ENCODE results near the gene TMEM238L.

Gene TMEM238L

DNA sequence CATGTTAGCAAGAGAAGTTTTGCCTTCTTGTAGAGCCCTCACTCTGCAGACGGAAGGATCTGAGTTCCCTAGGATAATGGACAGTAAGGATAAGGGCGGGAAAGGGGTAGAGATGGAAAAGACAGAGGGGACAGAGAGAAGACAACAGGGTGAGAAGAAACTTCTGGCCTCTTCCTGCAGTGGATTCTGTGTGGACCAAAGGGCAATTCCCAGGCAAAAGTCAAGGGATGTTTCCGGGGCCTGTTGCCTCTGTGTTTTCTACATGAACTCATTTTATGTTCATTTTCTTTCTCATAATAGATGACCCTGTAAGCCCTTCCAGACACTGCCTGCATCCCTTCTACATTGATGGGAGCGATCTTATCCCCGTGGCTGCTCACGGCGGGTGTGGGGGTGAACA, 647 bp upstream of the TMEM238L start:
- no peak for DNase-seq (ENCODE audit: low read depth)

DNA sequence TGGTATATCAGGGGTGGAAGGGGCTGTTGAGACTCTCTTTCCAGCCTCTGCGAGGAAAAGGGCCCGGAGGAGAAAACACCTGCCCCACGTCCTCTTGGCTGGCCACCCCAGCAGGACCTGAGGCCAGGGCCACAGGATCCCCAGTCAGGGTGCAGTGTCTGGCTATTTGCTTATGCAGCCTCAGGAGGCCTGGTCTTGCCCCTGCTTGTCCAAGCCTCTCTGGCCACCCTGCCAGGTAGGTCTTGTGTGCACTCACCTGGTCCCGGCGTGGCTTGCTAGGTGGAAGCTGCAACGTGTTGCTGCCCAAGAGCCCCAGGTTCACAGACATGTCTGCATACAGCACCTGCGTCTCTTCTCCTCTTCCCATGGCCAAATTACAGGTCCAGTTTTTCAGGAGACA, 549 bp downstream of the TMEM238L start:
- DNase-seq (ENCODE audit: low read depth), result no peak

DNA sequence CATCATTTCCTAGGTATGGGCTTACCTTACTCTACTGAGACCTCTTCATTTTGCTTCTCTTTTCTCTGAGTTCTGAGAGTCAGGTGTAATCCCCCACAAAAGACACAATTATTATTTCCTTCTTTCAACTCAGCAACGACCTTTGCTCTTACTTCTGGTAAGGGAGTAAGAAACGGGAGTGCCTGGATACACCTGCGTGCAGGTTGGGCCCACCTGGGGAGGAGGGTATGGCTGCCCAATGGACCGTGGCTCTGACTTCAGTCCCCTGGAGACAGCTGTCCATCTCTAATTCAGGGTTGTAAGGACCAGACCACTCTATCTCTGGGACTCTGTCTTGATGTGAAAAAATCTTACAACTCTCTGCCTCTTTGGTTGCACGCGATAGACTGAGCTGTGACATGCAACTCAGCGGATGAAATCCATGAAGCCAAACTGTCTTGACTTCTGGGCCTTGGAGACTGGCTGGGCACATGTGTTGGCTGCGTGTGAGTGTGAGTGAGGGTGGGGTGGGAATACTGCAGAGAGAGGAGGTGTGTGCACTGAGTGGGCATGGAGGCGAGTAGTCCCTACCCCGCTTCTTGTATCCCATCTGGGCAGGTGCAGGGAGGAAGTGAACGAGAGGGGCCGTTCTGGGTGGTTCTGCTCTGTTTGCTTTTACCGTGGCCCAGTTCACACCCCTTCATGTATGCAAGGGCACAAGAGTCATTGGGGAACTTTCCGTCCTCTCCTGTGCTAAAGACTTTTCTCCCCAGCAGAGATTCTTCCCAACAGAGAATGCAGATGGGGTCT, 1.2 kb downstream of the TMEM238L start:
- no peak for DNase-seq (ENCODE audit: low read depth)

DNA sequence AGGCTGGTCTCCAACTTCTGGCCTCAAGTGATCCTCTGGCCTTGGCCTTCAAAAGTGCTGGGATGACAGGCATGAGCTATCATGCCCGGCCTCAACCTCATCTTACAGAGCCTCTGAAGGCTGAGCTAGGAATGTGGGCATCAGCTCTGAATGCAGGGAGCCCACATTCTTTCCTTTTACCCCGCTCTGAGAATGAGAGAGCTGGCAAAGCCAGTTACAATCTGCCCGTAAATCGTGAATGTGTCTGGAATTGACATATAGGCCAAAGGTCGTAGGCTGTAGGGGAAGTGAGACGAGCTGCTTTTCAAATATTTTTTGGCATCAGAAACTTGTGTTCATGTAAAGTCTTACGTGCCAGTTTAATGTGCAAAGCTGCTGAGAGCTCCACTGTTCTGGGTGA, 4.5 kb downstream of the TMEM238L start:
- DNase-seq (ENCODE audit: low read depth), result no peak

DNA sequence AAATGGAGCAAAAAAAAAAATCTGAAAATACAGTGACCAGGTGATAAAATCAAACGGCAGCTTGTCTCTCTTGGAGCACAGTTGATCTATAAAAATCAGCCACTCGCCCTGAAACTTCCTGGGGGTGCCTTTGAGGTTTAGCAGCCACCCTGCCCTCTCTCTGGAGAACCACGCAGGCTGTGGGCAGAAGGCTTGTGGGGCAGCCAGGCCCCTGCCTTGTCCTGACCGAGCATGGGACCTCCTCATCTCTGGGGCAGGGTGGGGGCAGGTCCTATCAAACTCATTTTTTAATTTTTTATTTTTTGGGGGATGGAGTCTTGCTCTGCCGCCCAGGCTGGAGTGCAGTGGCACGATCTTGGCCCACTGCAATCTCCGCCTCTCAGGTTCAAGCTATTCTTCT, 5.0 kb downstream of the TMEM238L start:
- no peak for DNase-seq (ENCODE audit: low read depth)

DNA sequence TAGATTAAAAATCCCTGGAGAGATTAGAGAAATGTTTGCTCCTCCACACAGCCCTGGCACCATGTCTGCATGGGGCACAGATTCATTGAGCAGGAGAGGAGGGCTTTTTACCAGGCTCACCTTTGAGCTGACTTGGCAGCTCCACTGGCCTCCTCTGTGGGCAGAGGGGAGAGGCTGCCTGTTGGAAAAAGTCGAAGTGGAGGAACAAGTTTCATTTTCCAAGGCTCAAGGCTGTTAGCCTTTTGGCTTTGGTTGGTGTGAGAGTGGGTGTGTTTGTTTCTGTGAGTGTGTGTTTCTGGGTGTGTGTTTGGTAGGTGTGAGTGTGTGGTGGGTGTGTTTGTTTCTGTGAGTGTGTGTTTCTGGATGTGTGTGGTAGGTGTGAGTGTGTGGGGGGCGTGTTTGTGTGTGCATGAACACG, 5.6 kb downstream of the TMEM238L start:
- DNase-seq (ENCODE audit: low read depth), result no peak

DNA sequence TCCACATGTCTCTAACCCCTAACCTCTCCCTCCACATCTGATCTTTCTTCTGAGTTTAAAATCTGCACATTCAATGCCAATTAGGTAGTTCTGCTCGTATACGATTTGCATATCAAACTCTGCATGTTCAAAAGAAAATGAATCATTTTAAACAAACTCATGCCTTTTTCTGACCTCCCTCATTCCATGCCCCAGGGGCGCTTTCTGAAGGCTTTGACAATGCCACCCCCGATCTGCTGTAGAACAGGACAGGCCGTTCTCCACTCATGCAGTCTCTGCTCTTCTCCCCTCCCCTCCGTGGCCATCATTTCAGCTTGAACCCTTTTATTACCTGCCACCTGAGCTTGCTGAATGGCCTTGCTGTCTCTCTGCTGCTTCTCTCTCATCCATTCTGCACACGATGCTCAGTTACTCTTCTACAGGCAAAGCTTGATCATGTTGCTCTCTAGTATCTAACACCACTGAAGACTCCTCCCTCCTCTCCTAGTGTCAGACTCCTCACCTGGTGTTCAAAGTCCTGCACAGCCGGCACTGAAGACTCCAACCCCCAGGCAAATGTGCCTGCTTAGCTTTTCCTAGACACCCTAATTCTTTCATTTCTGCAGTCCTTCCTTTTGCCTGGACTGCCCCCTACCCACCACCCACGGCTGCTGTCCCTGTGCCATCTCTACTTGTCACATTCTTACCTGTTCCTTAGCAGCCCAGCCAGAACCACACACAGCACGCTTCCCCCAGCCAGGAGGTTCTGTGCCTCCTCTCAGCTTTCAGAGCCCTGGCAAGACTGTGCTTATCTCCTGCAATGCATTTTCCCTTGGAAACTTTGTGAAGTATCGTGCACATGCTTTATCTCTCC, 6.2 kb downstream of the TMEM238L start:
- no peak for DNase-seq (ENCODE audit: low read depth)

DNA sequence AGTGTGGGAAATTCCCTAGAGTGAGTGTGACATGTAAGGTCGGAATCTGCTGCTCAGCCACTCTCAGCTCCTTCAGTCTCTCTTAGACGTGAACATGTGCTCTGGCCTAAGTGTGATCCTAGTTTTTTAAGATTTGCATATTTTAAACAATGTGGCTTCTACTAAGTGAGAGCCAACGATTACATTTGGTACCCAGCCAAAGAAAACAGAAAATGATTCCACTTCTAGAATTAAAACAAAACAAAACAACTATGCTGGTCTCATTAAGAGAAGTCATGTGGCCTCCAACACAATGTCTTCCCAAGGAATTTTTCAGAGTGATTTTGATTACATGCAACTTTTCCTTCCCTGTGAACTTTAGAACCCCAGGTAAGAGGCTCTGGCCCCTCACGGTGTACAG, 10.1 kb downstream of the TMEM238L start:
- DNase-seq (ENCODE audit: low read depth), result no peak

DNA sequence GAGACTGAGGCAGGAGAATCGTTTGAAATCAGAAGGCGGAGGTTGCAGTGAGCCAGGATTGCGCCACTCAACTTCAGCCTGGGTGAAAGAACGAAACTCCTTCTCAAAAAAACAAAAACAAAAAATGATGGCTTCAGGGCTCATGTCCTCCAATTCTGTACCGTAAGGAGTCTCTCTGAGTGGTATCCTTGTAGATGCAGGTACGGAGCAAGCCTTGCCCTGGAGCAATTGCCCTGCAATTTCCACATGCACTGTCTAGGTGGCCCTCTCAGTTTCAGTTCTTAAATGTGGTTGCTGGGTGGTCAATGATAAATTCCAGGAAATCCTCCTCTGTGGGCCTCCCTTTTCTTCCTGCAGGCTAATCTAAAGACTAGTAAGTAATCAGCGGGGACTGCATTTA, 10.6 kb downstream of the TMEM238L start:
- no peak for DNase-seq (ENCODE audit: low read depth)

DNA sequence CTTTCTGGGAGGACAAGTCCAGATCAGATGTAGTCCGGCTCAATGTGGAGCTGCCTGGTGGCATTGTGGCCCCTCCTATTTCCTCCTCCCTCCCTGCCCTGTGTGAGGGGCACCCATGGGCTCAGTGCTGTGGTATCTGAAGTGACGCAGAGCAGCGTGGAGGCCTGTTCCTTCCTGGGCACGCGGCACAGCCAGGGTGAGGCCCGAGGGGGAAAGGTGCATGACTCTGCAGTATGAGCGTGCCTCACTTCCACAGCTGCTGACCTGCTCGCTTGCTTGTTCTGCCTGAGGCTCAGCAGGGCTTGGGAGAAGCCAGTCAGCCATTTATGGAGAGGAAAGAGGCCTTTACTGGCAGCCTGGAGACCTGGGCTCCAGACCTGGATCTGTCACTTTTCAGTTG, 11.7 kb downstream of the TMEM238L start:
- DNase-seq (ENCODE audit: low read depth), result no peak

DNA sequence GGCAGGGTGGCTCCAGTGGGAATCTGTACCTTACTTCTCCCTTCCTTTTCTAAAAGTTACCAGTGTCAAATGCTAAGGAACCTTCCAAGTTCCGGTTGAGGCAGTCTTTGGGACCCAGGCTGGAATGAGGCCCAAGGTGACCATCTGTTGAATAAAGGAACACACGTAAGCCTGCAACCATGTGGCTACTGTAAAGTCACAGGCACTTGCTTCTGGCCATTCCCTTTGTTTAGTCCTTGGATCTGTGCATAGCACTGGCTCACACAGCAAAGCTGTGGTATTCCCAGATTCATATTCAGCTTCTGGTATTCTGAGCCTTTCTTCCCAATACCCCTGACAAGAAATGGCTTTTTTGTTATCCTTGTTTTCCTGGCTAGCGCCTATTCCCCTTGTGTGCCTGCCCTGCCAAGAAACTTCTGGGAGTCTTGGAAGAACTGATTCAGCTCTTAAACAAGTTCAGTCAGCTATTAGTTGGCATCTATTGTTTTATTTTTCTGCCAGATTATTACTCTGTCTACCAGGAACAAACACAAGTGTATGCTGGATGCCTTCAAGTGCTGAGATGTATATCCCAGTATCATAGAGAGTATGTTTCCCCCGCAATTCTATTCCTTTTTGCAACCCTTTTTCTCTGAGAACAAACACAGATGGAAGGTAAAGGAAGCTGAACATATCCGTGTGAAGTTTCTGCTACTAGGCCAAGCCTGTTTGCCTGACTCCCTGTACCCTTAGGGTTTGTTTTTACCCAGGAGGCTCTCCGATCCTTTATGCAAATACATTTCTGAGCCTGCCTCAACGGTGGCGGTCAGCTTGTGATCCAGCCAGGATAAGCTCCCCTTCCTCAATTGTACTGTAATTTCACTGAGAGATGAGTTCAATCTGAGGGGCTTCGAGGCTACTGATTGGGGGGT, 13.2 kb downstream of the TMEM238L start:
- DNase-seq (ENCODE audit: low read depth), result no peak

DNA sequence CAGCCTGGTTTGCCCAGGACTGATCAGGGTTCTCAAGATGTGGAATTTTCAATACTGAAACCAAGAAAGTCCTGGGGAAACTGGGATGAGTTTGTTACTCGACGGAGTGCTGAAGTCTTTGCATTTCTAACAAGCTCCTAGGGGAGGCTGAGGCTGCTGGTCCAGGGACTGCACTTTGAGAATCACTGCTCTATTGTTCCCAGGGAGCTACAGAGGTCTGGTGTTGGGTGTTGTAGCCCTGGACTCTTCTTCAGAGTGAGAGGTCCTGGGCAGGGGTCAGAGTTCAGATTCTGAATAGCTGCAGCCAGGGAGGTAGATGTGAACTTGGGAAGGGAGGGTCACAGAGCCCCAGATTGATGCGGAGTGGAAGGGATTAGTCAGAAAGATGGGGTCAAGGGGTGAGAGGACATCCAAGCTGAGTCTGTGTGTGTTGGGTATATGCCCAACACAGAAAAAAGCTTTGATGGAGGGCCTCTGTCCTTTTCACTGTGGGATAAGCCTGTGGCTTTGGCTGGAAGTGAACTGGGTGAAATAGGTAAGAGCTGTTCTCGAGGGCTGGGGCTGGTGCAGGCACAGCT, 14.1 kb downstream of the TMEM238L start:
- DNase-seq (ENCODE audit: low read depth), result no peak

DNA sequence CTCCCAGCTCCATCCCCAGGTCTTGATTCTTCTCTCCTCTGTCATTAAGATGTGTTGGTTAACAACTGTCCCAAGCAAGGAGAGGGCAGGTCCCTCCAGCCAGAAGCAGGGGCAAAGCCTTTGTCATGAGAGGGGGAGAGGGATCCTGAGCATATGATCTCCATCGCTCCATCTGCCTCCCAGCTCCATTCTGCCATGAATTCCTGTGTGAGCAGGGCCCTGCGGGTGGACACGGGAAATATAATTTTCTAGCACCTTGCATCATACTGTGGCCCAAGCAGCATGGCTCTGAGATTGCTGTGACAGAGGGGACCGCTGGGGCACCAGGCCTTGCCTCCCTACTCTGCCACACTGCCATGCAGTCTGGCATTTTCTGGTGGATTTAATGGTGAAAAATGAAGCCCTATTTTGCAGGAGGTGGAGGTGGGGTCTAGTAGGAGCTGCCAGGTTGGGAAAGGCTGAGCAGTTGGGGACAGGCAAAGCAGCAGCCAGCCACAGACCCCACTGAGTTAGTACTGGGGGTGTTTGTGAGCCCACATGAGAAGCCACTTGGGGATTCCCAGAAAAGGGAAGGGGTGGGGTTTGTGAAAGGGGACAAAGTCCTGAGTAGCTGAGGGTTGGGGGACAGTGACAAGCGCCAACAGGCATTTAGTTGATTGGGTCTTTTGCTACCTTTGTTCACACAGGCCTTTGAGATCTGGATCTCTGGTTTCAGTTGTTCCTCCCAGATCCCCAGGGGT, 16.4 kb downstream of the TMEM238L start:
- DNase-seq (ENCODE audit: low read depth), result no peak

DNA sequence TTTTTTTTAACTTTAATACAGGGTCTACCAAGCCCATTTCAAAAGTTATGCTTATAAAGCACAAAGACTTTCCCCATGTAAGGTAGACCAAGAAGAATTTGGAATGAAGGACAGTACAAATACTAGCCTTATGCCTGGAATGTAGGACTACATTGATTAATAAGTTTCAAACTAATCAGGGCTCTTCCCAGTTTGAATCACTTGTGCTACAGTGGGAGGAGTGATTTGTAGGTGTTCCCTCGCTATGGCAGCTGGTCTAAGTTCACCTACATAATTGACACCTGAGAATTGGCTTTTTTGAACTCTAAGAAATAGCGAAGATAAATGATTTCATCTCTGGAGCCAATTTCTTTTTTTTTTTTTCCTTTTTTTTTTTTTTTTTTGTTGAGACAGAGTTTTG, 18.6 kb downstream of the TMEM238L start:
- DNase-seq (ENCODE audit: low read depth), result no peak

DNA sequence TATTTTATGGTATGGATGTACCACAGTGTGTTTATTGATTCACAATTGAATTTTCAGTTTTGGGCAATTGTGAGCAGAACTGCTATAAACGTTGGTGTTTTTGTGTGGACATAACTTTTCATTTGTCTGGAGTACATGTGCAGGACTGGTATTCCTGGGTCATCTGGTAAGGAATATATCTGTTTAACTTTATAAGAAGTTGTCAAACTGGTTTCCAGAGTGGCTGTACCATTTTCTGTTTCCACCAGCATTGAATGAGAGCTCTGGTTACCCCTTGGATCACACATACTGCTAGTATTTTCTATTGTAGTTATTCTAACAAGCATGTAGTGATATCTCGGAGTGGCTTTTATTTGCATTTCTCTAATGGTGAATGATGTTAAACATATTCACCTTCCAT, 24.3 kb downstream of the TMEM238L start:
- no peak for DNase-seq (ENCODE audit: low read depth)

DNA sequence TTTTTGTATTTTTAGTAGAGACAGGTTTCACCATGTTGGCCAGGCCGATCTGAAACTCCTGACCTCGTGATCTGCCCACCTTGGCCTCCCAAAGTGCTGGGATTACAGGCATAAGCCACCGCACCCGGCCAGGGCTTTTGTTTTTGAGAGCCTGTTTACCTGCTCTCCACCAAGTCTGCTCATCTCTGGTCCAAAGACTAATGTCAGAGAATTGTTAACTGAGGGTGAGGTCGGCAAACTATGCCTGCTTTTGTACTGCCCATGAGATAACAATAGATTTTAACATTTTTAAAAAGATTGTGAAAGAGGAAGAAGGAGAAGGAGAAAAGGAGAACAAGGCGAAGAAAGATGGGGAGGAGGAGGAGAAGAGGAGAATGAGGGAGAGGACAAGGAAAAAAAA, 26.0 kb downstream of the TMEM238L start:
- no peak for DNase-seq (ENCODE audit: low read depth)

DNA sequence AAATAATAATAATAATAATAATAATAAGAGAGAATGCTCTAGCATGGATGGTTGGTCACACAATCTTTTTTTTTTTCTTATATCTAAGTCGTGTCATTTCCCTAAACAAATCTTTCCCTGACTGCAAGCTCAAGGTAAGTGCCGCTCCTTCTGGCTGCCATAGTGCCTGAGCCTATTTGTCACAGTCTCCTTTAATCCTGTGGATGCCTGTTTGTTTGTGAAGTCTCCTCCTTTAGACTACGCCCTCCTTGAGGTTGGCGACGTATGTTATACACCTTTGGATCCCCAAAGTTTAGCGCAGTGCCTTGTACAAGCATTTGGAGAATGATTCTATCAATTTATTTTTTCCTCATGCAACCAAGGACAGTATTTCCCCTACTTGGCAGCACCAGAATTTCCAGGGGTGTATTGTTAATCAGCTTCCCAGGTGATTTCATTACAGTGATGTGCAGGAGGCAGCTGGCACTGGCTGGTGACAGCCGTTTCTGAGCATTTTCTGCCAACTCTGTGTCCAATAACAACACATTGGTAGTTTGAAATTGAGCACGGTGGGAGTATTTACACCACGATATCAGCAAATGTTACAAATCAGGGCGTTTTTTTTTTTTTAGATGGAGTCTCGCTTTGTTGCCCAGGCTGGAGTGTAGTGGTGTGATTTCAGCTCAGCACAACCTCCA, 26.6 kb downstream of the TMEM238L start:
- DNase-seq (ENCODE audit: low read depth), result no peak

DNA sequence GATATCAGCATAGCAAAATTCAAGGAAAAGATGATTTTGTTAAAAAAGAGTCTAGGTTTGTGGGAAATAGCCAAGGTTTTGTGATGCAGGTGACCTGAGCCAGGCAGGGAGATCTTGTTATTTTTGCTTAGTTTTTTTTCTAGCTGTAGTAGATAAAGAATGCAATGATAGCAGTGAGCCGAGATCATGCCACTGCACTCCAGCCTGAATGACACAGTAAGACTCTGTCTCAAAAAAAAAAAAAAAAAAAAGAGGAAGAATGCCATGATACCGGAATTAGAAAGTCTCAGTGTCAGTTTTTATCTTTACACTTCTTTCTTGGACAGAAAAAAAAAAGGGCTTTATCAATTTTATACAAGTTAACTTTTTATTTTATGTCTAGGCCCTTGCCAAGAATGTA, 27.5 kb downstream of the TMEM238L start:
- no peak for DNase-seq (ENCODE audit: low read depth)

DNA sequence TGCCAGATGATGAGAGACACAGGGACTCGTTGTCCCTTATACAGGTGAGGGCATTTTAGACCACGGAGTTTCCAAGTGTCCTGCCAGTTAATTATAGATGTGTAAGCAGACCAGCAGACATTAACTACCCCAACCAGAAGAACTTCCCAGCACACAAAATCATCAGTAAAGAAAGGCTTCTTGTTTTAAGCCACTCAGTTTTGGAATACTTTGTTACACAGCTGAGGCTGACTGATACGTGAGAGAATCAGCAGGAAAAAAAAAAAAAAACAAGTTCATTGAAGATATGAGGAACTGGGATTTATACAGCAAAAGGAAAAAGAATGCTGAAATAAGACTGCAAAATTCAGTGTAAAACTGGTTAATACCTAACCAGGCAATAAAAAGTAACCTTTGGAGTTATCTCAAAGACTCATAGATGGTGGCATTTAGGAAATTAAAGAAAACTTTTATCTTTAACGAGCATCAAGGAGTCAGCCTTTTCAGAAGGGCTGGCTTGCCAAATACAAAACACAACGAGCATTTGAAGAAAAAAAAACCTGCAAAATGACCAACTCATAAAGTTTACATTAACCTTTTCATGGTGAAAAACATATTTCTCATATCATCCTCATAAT, 28.1 kb downstream of the TMEM238L start:
- DNase-seq (ENCODE audit: low read depth), result no peak

DNA sequence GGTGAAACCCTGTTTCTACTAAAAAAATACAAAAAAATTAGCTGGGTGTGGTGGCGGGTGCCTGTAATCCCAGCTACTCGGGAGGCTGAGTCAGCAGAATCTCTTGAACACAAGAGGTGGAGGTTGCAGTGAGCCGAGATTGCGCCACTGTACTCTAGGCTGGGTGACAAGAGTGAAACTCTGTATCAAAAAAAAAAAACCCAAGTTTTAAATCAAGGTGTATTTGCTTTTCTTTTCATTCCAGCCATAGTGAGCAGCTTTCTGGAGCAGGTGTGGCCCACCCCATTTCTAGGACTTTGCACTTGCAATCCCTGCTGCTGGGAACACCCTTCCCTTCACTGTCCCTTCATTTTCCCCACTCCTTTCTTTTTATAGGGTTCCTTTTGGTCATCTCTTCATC, 28.8 kb downstream of the TMEM238L start:
- no peak for DNase-seq (ENCODE audit: low read depth)
